HG03378 (cell line): Measurements from ENCODE around the gene TRPC4AP.

Experiments
- ATAC-seq: cut with Tn5 transposase; IDR thresholded peaks from one replicate; pipeline ENCODE4 v1.9.1; 2021; ENCODE audit warnings: mild to moderate bottlenecking, moderate library complexity; ENCODE audit not compliant: unreplicated experiment

TRPC4AP gene

DNA sequence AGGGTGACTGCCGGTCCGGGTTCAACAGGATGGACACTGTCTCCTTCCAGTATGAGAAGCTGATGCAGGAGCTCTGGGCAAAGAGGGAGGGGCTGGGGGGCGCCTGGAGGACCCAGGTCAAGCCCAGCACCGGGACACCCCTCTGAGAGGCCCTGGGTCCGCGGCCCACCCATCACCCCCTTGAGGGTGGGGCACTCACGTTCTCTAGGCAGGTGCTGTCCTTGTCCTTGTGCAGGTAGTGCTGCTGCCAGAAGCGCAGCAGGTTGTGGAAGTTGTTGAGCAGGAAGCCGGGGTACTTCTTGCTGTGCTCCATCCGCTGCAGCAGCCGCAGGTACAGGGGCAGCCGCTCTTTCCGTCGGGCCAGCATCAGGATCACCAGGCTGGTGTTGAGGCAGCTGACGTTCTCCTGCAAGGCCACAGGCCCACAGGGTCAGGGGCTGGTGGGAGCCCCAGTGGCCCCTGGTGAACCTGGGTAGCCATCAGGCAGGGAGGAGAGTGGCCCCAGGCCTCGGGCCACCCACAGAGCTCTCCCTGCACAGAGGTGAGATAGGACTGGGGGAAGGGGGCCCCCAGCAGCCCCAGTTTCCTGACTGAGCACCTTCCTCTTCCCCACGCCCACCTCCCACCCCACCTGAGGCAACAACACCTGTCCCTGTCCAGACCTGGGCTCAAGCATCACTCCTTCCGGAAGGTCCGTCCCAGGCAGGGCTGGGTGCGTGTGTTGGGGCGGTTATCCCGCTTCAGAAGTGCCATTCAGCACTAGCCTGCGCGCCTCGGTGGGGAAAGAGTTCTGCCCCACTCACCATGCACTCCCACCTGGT lies 89.2 kb downstream of the TRPC4AP start:
- ATAC-seq, result no peak

DNA sequence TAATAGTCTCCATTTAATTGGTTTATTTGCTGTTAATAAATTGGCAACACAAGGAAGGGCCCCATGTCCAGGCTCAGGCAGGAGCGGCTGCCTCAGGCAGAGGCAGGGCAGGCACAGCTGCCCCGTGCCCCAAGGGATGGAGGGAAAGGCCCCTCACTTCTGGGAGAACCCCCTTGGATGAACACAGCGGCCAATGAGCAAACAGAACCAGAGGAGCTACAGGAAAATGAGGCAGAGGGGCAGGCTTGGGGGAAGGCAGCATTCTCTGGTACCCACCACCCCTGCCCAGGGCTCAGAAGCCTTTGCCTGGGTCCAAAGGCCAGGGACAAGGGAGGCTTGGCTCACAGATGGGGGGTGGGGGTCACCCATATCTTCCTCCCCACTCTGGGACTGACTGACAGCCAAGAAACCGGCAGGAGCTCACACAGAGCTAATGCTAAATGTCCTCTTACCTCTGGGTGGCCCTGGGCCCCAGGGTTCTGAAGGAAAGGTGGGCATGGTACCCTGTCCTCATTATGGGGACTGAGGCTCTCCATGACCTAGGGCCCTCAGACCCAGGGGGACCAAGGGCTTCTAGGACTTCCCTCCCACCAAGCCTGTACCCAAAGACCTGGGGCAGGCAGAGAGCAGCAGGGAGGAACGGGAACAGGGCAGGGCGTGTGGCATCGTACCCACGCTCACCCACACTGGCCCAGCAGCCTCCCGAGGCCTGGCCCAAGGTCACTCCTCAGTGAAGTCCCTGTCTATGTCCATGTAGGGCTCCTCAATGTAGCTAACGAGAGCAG lies 90.0 kb downstream of the TRPC4AP start:
- ATAC-seq, result no peak

DNA sequence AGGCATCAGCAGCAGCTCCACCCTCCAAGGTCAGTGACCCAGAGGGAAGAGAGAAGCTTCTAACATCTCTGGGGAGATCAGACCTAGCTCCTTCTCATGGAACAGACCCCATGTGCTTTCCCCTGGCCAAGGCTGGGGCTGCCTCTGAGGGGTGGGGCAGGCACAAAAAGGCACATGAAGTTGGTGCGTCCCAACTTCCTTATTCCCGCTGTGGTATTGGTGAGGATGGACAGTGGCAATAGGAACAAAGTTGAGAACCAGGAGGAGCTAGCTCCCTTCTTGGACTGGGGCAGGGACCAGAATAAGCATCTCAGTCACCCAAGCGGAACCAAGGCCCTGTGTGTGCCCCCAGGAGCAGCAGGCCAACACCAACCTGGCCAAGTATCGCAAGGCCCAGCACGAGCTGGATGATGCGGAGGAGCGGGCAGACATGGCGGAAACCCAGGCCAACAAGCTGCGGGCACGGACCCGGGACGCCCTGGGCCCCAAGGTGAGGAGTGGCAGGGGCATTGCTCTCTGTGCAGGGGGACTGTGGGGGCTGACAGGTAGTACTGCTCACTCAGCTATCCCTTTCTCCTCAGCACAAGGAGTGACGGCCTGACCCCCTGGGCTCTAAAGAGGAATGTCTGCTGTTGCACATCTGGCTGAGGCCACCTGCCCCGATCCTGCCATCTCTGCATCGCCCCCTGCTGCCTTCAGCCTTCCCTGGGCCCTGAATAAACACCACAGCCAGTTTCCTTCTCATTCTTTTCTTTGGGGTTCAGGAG lies 90.8 kb downstream of the TRPC4AP start:
- ATAC-seq, result no peak

DNA sequence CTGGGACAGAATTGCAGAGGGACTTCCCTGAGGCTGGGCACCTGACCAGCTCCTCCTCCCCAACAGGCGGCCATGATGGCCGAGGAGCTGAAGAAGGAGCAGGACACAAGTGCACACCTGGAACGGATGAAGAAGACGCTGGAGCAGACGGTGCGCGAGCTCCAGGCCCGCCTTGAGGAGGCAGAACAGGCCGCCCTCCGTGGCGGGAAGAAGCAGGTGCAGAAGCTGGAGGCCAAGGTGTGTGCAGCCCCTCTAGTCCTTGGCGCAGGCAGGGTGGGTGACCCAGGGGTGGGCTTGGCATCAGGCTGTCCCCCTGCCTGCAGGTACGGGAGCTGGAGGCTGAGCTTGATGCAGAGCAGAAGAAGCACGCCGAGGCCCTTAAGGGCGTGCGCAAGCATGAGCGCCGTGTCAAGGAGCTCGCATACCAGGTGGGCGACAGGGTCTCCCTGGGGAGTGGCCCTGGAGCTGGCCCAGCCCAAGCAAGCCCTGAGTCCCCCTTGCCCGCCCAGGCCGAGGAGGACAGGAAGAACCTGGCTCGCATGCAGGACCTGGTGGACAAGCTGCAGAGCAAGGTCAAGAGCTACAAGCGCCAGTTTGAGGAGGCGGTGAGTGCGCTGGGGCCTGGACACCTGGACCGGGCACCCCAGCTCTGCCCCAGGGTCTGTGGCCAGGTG lies 91.5 kb downstream of the TRPC4AP start:
- ATAC-seq, result no peak

DNA sequence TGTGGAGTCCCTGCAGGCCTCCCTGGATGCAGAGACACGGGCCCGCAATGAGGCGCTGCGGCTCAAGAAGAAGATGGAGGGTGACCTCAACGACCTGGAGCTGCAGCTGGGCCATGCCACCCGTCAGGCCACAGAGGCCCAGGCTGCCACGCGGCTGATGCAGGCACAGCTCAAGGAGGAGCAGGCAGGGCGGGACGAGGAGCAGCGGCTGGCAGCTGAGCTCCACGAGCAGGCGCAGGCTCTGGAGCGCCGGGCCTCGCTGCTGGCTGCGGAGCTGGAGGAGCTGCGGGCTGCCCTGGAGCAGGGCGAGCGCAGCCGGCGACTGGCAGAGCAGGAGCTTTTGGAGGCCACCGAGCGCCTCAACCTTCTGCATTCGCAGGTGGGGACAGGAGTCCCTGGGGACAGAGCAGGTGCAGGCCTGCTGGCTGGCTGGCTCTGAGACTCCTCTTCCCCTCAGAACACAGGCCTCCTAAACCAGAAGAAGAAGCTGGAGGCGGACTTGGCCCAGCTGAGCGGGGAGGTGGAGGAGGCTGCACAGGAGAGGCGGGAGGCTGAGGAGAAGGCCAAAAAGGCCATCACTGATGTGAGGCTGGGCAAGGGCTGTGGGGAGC lies 92.2 kb downstream of the TRPC4AP start:
- no peak for ATAC-seq

DNA sequence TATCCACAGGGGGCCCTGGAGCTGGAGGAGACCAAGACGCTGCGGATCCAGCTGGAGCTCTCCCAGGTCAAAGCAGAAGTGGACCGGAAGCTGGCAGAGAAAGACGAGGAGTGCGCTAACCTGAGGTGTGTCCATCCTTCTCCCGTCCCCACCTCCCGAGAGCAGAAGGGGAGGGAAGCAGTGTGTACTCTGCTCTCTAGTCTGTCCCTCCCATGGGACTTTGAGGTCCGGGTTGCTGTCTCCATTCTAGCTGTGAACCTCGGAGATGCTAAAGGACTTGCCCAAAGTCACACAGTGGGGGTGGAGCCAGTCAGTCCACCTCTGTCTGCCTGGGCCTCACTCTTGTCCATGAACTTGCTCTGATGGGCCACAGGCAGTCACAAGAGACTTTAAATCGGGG lies 92.8 kb downstream of the TRPC4AP start:
- no peak for ATAC-seq

DNA sequence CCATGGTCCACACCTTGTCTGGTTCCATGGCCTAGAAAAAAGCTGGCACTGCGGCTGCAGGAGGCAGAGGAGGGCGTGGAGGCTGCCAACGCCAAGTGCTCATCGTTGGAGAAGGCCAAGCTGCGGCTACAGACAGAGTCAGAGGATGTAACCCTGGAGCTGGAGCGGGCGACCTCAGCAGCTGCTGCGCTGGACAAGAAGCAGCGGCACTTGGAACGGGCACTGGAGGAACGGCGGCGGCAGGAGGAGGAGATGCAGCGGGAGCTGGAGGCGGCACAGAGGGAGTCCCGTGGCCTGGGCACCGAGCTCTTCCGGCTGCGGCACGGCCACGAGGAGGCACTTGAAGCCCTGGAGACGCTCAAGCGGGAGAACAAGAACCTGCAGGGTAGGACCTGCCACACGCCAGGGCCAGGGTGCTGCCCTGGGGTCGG lies 93.6 kb downstream of the TRPC4AP start:
- ATAC-seq, result no peak

DNA sequence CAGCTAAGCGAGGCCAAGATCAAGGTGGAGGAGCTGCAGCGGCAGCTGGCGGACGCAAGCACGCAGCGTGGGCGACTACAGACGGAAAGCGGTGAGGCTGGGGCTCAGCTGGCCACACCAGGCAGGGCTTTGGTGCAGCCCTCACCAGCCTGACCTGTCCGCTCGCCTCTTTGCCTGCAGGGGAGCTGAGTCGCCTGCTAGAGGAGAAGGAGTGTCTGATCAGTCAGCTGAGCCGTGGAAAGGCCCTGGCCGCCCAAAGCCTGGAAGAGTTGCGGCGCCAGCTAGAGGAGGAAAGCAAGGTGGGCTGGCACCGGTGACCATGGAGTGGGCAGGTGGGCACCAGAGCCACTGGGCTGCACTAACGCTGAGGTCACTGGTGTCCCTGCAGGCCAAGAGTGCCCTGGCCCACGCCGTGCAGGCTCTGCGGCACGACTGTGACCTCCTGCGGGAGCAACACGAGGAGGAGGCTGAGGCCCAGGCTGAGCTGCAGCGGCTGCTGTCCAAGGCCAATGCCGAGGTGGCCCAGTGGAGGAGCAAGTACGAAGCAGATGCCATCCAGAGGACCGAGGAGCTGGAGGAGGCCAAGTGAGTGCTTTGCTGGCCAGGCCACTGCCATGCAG lies 94.2 kb downstream of the TRPC4AP start:
- no peak for ATAC-seq

DNA sequence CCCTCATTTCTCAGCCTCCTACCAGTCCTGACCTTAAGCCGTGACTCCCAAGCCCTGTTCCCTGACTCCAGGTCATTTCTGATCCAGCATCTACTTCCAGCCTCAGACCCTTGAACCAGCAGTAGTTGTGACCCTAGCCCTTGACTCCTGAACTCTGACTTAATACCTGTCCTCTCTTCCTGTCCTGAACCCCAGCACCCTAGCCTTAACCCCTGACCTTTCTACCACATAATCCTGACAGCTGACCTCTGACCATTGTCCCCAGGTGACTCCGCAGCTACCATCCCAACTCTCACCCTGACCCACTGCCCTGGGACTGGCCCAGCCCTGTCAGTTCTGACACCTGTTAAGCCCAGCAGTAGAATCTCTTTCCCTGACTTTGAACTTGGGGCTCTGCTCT lies 94.8 kb downstream of the TRPC4AP start:
- ATAC-seq, result no peak

DNA sequence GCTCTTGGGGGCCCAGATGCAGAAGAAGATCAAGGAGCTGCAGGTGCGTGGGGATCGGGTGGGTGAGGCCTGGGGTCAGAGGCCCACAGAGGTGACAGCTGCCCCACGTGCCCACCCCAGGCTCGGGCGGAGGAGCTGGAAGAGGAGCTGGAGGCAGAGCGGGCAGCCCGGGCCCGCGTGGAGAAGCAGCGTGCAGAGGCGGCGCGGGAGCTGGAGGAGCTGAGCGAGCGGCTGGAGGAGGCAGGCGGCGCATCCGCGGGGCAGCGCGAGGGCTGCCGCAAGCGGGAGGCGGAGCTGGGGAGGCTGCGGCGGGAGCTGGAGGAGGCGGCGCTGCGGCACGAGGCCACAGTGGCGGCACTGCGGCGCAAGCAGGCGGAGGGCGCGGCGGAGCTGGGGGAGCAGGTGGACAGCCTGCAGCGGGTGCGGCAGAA lies 95.5 kb downstream of the TRPC4AP start:
- ATAC-seq, result no peak

DNA sequence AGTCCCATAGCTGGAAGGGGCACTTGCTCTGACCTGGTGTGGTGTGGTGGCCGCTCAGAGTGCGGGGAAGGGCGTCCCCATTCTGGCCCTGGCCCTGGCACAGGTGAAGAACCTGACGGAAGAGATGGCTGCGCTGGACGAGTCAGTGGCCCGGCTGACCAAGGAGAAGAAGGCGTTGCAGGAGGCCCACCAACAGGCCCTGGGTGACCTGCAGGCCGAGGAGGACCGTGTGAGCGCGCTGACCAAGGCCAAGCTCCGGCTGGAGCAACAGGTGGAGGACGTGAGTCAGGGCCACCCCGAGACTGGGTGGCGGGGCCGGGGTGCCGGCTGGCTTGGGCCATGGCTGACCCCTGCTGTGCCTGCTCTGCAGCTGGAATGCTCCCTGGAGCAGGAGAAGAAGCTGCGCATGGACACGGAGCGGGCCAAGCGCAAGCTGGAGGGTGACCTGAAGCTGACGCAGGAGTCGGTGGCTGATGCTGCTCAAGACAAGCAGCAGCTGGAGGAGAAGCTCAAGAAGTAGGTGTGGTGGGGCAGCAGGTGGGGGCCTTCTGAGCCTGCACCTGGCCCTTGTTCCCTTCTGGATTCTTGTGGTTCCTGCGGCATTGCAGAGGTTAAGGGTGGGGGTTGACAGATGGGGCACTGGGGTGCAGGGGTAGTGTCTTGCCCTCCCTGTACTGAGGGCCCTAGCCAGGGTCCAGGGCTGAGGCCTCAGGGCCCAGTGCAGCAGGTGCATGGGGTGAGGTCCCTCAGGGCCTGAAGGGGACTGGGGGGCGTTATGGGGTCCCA lies 96.2 kb downstream of the TRPC4AP start:
- ATAC-seq, result no peak

DNA sequence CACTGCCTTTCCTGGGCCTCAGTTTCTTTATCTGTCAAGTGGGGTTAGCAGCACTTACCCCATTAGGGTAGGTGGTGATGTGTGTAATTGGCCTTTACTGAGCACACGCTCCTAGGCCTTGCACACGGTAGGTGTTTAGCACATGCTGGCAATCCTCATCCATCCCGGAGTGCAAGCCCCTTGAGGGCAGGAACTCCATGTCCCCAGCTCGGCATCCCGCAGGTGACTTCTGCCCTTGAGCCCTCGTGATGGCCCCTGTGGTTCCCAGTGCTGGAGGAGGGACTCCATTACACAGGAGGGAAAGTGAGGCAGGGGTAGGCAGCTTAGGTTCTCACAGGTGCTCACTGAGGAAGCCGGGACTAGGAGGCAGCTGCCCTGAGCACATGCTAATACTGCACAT lies 96.9 kb downstream of the TRPC4AP start:
- ATAC-seq, result no peak

DNA sequence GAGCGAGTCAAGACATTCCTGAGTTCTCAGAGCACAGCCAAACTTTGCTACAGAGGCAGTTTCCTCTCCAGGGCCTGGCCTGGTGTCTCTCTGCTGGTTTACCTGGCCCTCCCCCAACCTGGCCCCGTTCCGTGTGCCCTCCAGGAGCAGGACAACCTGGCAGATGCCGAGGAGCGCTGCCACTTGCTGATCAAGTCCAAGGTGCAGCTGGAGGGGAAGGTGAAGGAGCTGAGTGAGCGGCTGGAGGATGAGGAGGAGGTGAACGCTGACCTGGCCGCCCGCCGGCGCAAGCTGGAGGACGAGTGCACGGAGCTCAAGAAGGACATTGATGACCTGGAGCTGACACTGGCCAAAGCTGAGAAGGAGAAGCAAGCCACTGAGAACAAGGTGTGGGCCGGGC lies 97.4 kb downstream of the TRPC4AP start:
- no peak for ATAC-seq

DNA sequence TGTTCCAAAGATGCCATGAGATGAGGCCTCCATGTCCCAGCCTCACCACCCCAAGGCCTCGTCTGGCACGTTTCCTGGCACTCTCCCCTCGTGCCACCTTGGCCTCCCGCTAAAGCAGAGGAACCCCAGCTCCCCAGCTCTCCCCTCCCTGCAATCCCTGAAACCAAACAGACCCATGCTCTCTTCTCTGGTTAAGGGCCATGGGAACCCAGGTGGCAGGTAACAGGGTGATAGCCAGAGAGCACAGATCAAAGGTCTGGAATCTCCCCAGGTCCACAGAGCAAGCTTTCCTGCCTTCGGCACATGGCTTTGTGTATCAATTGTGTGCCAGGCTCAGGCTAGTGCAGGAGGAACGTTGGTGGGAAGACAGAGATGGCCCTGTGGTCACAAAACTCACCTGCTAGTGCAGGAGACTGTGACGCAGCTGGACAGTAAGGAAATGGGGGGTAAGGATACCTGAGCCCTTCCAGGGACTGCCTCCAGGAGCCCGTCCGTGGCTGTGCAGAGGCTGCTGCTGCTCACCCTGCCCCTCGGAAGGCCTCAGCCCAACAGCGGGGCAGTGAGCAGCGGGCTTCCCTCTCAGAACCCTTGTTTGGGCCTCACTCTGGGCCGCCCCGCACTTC lies 98.0 kb downstream of the TRPC4AP start:
- no peak for ATAC-seq

DNA sequence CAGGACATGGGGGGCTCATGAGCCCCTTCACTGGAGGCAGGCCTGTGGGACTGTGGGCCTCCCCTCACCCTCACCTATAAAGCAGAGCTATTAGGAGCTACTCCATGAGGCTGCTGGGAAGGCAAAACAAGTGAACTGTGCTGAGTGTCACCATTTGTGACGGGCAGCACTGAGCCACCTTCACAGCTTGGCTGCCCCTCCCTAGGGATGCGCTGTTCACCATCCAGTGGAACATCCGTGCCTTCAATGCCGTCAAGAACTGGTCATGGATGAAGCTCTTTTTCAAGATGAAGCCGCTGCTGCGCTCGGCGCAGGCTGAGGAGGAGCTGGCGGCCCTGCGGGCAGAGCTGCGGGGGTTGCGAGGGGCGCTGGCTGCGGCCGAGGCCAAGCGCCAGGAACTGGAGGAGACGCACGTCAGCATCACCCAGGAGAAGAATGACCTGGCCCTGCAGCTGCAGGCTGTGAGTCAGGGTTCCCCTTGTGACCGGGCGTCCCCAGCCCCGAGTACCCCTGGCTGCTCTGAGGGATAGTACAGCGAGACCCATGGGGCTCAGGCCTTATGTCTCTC lies 98.6 kb downstream of the TRPC4AP start:
- no peak for ATAC-seq

DNA sequence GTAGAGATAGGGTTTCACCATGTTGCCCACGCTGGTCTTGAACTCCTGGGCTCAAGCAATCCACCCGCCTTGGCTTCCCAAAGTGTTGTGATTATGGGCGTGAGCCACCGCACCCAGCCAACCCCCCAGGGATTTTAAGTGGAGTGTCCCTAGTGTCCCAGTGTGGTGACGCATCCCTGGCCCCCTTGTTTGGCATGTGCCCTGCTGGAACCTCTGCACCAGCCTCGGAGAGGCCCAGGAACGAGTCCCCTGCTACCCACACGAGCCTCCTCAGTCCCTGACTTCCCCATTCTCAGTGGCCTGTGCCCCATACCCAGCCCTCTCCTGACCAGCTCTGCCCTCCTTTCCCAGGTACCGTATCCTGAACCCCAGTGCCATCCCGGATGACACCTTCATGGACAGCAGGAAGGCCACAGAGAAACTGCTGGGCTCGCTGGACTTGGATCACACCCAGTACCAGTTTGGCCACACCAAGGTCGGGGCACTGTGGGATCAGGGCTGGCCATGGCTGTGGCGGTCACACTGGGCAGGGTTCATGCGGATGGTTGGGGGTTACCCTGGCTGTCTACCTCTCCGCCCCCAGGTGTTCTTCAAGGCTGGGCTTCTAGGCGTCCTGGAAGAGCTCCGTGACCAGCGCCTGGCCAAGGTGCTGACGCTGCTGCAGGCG lies 99.7 kb downstream of the TRPC4AP start:
- no peak for ATAC-seq

DNA sequence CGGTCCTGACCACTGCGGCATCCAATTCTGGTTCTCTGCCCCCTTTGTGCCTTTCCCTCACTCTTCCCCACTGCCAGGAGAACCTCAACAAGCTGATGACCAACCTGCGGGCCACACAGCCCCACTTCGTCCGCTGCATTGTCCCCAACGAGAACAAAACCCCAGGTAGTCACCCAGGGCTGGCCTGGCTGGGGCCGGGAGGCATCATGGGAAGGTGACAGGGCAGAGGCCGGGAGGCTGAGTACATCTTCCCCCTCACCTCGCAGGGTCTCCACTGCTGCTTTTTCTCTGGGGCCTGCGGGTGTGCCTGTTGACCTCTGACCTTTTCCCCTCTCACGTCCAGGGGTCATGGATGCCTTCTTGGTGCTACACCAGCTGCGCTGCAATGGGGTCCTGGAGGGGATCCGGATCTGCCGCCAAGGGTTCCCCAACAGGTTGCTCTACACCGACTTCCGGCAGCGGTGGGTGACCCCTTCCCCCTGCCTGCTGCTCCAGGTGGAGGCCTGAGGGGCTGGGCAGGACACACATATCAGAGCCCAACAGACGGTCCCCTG lies 101.9 kb downstream of the TRPC4AP start:
- no peak for ATAC-seq

DNA sequence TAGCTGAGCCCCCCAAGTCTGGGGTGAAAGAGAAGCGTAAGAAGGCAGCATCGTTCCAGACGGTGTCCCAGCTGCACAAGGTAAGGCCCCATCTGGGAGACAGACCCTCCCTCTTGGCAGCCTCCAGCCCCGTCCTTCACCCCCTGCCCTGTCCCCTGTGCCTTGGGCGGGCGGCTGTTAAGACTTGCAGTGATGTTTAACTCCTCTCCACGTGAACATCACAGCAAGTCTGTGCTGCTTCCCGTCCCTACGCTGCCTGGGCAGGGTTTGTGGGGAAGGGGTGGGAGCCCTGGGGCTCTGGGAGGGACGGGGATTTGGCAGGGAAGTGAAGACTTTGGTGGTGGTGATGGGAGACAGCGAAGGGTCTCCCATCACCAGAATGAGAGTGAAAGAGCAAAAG lies 102.4 kb downstream of the TRPC4AP start:
- no peak for ATAC-seq
